ENCODE results near the gene SLCO3A1.
A peak's percentile ranks its signal among the peaks of the same experiment; 100 is the strongest.

Gene SLCO3A1

GRCh38 chr15:91946581-91947292 is 93.2 kb downstream of the SLCO3A1 start:
- DNase-seq (ENCODE audit: low read depth): no peak
- no peak overlapping the region for H3K4me3 ChIP-seq (ENCODE audit: low read length)
- peak; percentile 7 for TF ChIP-seq CTCF (conservative IDR thresholded peaks at IDR 0.05; ENCODE audit: low read depth, low read length)

GRCh38 chr15:91947293-91947679 is 93.8 kb downstream of the SLCO3A1 start:
- no peak for DNase-seq (ENCODE audit: low read depth)

GRCh38 chr15:91947683-91948608 is 94.4 kb downstream of the SLCO3A1 start:
- peak; percentile 10 for TF ChIP-seq CTCF (conservative IDR thresholded peaks at IDR 0.05; ENCODE audit: low read depth, low read length)
- DNase-seq (ENCODE audit: low read depth): peak; percentile 61
- no peak overlapping the region for H3K4me3 ChIP-seq (ENCODE audit: low read length)

More at GRCh38 chr15:91947293-91947679, 93.8 kb downstream of the SLCO3A1 start:
- H3K4me3 ChIP-seq (ENCODE audit: low read length): no peak overlapping the region
- no peak for TF ChIP-seq CTCF (conservative IDR thresholded peaks at IDR 0.05; ENCODE audit: low read depth, low read length)

- TF ChIP-seq CTCF (conservative IDR thresholded peaks at IDR 0.05; ENCODE audit: low read depth, low read length): no peak
- DNase-seq (ENCODE audit: low read depth): no peak
- H3K4me3 ChIP-seq (ENCODE audit: low read length): no peak overlapping the region
These were observed 95.9 kb downstream of the SLCO3A1 start for GRCh38 chr15:91949361-91949760.

- TF ChIP-seq CTCF (conservative IDR thresholded peaks at IDR 0.05; ENCODE audit: low read depth, low read length): no peak
- H3K4me3 ChIP-seq (ENCODE audit: low read length): no peak overlapping the region
- no peak for DNase-seq (ENCODE audit: low read depth)
These were observed 96.5 kb downstream of the SLCO3A1 start for GRCh38 chr15:91950054-91950453.

- TF ChIP-seq CTCF (conservative IDR thresholded peaks at IDR 0.05; ENCODE audit: low read depth, low read length): no peak
- DNase-seq (ENCODE audit: low read depth): no peak
- H3K4me3 ChIP-seq (ENCODE audit: low read length): no peak overlapping the region
These were observed 97.3 kb downstream of the SLCO3A1 start for GRCh38 chr15:91950631-91951329.

Measured in retinal pigment epithelial cell (primary cell).